B cell (primary cell): ENCODE data around the gene CALY. TPM values are rescaled to one million over a fixed set of nuclear protein-coding genes. Genes with fewer than 3 reads are reported as not detected.
A peak's percentile ranks its signal among the peaks of the same experiment; 100 is the strongest.

Source experiments
- ATAC-seq: fragments of 200-7000 bp; cut with Tn5 transposase; one replicate; pipeline ENCODE4 v1.10.0; 2021; ENCODE audit warnings: low read depth, mild to moderate bottlenecking, moderate number of reproducible peaks, moderate library complexity
- CTCF ChIA-PET: fragments of 350-600 bp; sonication (Branson Sonifier 250); formaldehyde crosslinking; loops from one replicate; lab custom pipeline; 2021; ENCODE audit warnings: antibody characterized with exemption, inconsistent platforms; lab: Charles Lee
- POLR2A ChIA-PET: fragments of 350-600 bp; sonication (Branson Sonifier 250); formaldehyde crosslinking; loops from one replicate; lab custom pipeline; 2021; ENCODE audit warnings: antibody characterized with exemption; lab: Charles Lee
- DNase-seq: peaks from one replicate; pipeline ENCODE4 v3.0.0; 2013
- H2AFZ ChIP-seq: 2 replicates; pipeline ENCODE4 v1.6.1; 2012; ENCODE audit warnings: mild to moderate bottlenecking, low read depth, low read length; ENCODE audit not compliant: insufficient read depth, poor library complexity, severe bottlenecking
- H3K27ac ChIP-seq, 2 donors: 1 replicate in 1 of 2; 2 replicates in 1 of 2; pipeline ENCODE4 v1.5.1; 2012 to 2013; ENCODE audit warnings: low read length in 2 of 2, mild to moderate bottlenecking in 2 of 2, moderate library complexity in 1 of 2
- H3K27me3 ChIP-seq, 4 experiments: fragments of 200-600 bp in 1 of 4; sonication (generic) in 1 of 4; replicated peaks in 1 of 4; 1 replicate in 2 of 4; 2 replicates in 2 of 4; pipeline versions ENCODE4 v1.6.1 to v1.7.0; 2013 to 2016; ENCODE audit warnings: low read length in 3 of 4, mild to moderate bottlenecking in 2 of 4, mixed read lengths in 1 of 4, moderate library complexity in 1 of 4; ENCODE audit not compliant: insufficient read depth in 4 of 4, control insufficient read depth in 3 of 4; ENCODE audit errors: control extremely low read depth in 1 of 4
- H3K36me3 ChIP-seq, 2 experiments: replicated peaks in 1 of 2; 1 replicate in 1 of 2; 2 replicates in 1 of 2; pipeline versions ENCODE4 v1.6.1 to v1.7.1; 2013; ENCODE audit warnings: low read length in 1 of 2; ENCODE audit not compliant: insufficient read depth in 2 of 2, control insufficient read depth in 1 of 2; ENCODE audit errors: control extremely low read depth in 1 of 2, extremely low read depth in 1 of 2
- H3K4me1 ChIP-seq, 2 donors: fragments of 200-600 bp in 1 of 2; sonication (generic) in 1 of 2; 1 replicate in 1 of 2; 2 replicates in 1 of 2; pipeline versions ENCODE4 v1.5.1 to v1.6.1; 2013 to 2017; ENCODE audit warnings: low read length in 2 of 2; ENCODE audit not compliant: control insufficient read depth in 2 of 2, insufficient read depth in 2 of 2
- H3K4me2 ChIP-seq: replicated peaks from 2 replicates; pipeline ENCODE3; 2012; ENCODE audit warnings: mild to moderate bottlenecking, low read depth, low read length; ENCODE audit not compliant: poor library complexity, severe bottlenecking
- H3K4me3 ChIP-seq, 5 experiments: fragments of 200-600 bp in 1 of 5; sonication (generic) in 1 of 5; 1 replicate in 3 of 5; 2 replicates in 2 of 5; pipeline versions ENCODE4 v1.5.1 to v1.7.0; 2011 to 2016; ENCODE audit warnings: low read length in 4 of 5, mild to moderate bottlenecking in 4 of 5, low read depth in 2 of 5, control low read depth in 1 of 5, moderate library complexity in 1 of 5; ENCODE audit not compliant: insufficient read depth in 1 of 5; ENCODE audit errors: control extremely low read depth in 1 of 5, extremely low read depth in 1 of 5
- H3K79me2 ChIP-seq: fragments of 200-600 bp; sonication (generic); one replicate; pipeline ENCODE4 v1.6.0; 2016; ENCODE audit warnings: low read length; ENCODE audit not compliant: control insufficient read depth, insufficient read depth
- H3K9ac ChIP-seq: fragments of 200-600 bp; sonication (generic); 2 replicates; pipeline ENCODE4 v1.6.1; 2017; ENCODE audit warnings: mild to moderate bottlenecking, low read length, moderate library complexity
- H3K9me3 ChIP-seq, 3 donors: one replicate each; pipeline versions ENCODE4 v1.6.1 to v1.7.1; 2013; ENCODE audit warnings: low read length in 2 of 3; ENCODE audit not compliant: control insufficient read depth in 2 of 3, insufficient read depth in 1 of 3; ENCODE audit errors: control extremely low read depth in 1 of 3
- H4K20me1 ChIP-seq: 2 replicates; pipeline ENCODE4 v1.6.0; 2012; ENCODE audit warnings: mild to moderate bottlenecking, low read length; ENCODE audit not compliant: insufficient read depth, control insufficient read depth, poor library complexity, severe bottlenecking
- H3K27ac Mint-ChIP-seq: one replicate; pipeline ENCODE4 v1.8.0; 2021; ENCODE audit warnings: mixed read lengths
- H3K27me3 Mint-ChIP-seq: one replicate; pipeline ENCODE4 v1.8.0; 2021; ENCODE audit warnings: mixed read lengths
- H3K4me1 Mint-ChIP-seq: one replicate; pipeline ENCODE4 v1.8.0; 2021; ENCODE audit warnings: mixed read lengths
- H3K4me3 Mint-ChIP-seq: one replicate; pipeline ENCODE4 v1.8.0; 2021; ENCODE audit warnings: mixed read lengths
- H3K9me3 Mint-ChIP-seq: one replicate; pipeline ENCODE4 v1.8.0; 2022; ENCODE audit warnings: mixed read lengths; ENCODE audit not compliant: insufficient read depth
- EZH2 ChIP-seq: IDR thresholded peaks from 2 replicates; pipeline ENCODE4 v1.6.1; 2012; ENCODE audit warnings: borderline replicate concordance, low read depth, mild to moderate bottlenecking, moderate library complexity, low read length; ENCODE audit not compliant: insufficient read depth, poor library complexity, severe bottlenecking
- WGBS: methylation state at CpG from one replicate; pipeline ENCODE4 v1.1.5; 2013; ENCODE audit warnings: missing lambda C conversion rate; ENCODE audit not compliant: insufficient coverage; 5-methylcytosine and 5-hydroxymethylcytosine counted together
- intact Hi-C: fragments of 100-400 bp; cut with micrococcal nuclease; formaldehyde crosslinking; loops from one replicate; pipeline ENCODE4 v1.10.0; 2022
- polyA plus RNA-seq: library from polyadenylated mRNA; depleted of rRNA; stranded (reverse); fragments of >200 nt; gene quantifications from 2 replicates; pipeline ENCODE4 v1.2.3, GENCODE V29; 2012
- total RNA-seq, 2 donors: library from RNA; stranded (reverse); fragments of 120-200 nt in 1 of 2; gene quantifications; 1 replicate in 1 of 2; 2 replicates in 1 of 2; pipeline versions ENCODE4 v1.2.3 to v1.2.4, GENCODE V29; 2013 to 2022
- TF ChIP-seq, protein P1 (sequence below): fragments of 200-600 bp; IDR thresholded peaks from one replicate; pipeline ENCODE4 v1.8.0; 2022; ENCODE audit warnings: antibody characterized with exemption, mild to moderate bottlenecking

Gene CALY
- total and polyA plus RNA-seq, 2 donors (not counting 1 experiment from before 2014, with no cell fraction given): 0.21 TPM; not detected in 1

GRCh38 chr10:133383551-133383950 is 46.9 kb upstream of the CALY start:
- Mint-ChIP-seq H3K4me1 (peaks cover 43% of the 10 kb centered on the region), H3K9me3 (no peaks in the 10 kb centered on the region), H3K4me3 (no peak overlapping the region), H3K27ac (no peak overlapping the region), H3K27me3 (no peaks in the 10 kb centered on the region)
- no peak overlapping the region for H2AFZ ChIP-seq
- H4K20me1 ChIP-seq: peaks cover 33% of the 10 kb centered on the region
- no peak for ATAC-seq
- H3K79me2 ChIP-seq: peaks cover 58% of the 10 kb centered on the region
- H3K4me2 ChIP-seq: no peak overlapping the region
- ChIA-PET CTCF (no interaction called here), POLR2A (interaction anchor here (0.6 kb wide), 1 partner anchor 84 kb away, joined by 3 read pairs; no protein-coding TSS in a partner anchor)
- H3K9me3 ChIP-seq: no peaks in the 10 kb centered on the region
- WGBS: 100% methylated on average over 2 of the region's 4 CpGs
- H3K27me3 ChIP-seq: no peaks in the 10 kb centered on the region
- intact Hi-C loops: no loop called here
- no peak for DNase-seq
- no peak overlapping the region for H3K4me3 ChIP-seq
- peaks cover 34 to 37% of the 10 kb centered on the region in 2 donors for H3K4me1 ChIP-seq
- TF ChIP-seq EZH2: no peak
- TF ChIP-seq, protein P1, sequence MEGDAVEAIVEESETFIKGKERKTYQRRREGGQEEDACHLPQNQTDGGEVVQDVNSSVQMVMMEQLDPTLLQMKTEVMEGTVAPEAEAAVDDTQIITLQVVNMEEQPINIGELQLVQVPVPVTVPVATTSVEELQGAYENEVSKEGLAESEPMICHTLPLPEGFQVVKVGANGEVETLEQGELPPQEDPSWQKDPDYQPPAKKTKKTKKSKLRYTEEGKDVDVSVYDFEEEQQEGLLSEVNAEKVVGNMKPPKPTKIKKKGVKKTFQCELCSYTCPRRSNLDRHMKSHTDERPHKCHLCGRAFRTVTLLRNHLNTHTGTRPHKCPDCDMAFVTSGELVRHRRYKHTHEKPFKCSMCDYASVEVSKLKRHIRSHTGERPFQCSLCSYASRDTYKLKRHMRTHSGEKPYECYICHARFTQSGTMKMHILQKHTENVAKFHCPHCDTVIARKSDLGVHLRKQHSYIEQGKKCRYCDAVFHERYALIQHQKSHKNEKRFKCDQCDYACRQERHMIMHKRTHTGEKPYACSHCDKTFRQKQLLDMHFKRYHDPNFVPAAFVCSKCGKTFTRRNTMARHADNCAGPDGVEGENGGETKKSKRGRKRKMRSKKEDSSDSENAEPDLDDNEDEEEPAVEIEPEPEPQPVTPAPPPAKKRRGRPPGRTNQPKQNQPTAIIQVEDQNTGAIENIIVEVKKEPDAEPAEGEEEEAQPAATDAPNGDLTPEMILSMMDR: no peak
- peaks cover 0 to 32% of the 10 kb centered on the region in 2 experiments for H3K36me3 ChIP-seq
- no peak overlapping the region for H3K9ac ChIP-seq
- H3K27ac ChIP-seq: no peak overlapping the region

- Histone ChIP-seq H2AFZ (no peak overlapping the region), H3K4me3 (peak overlapping the region in 3 of 5 experiments; percentile 0 to 11 (median 1)), H3K9me3 (peaks cover 0 to 3% (median 0%) of the 10 kb centered on the region in 3 donors), H3K27me3 (no peaks in the 10 kb centered on the region), H4K20me1 (peaks cover 33% of the 10 kb centered on the region), H3K27ac (no peak overlapping the region), H3K4me2 (peak overlapping the region; percentile 95), H3K79me2 (peaks cover 48% of the 10 kb centered on the region), H3K4me1 (peaks cover 29 to 35% of the 10 kb centered on the region in 2 donors), H3K9ac (no peak overlapping the region), H3K36me3 (peaks cover 0 to 32% of the 10 kb centered on the region in 2 experiments)
- WGBS: 21% methylated on average over 7 of the region's 8 CpGs
- CTCF ChIA-PET: no interaction called here
- Mint-ChIP-seq H3K9me3 (no peaks in the 10 kb centered on the region), H3K4me3 (peak overlapping the region; percentile 85), H3K4me1 (peaks cover 38% of the 10 kb centered on the region), H3K27ac (peak overlapping the region; percentile 53), H3K27me3 (no peaks in the 10 kb centered on the region)
- intact Hi-C loops: no loop called here
- ATAC-seq (no peak), DNase-seq (peak; percentile 48)
- TF ChIP-seq EZH2: no peak
- TF ChIP-seq, protein P1: no peak
- POLR2A ChIA-PET: interaction anchor here (0.7 to 1.5 kb wide), 2 partner anchors 8 to 11 kb away, joined by 7 to 12 read pairs; no protein-coding TSS in a partner anchor
These were observed 44.3 kb upstream of the CALY start for GRCh38 chr10:133381036-133381435.
